K562 (cell line): ENCODE data around the gene HNF1B.

Source experiments
- ATF1 ChIP-seq, 2 experiments: fragments of 450-650 bp in 1 of 2; IDR thresholded peaks; 2 replicates each; pipeline ENCODE4 v1.6.1; 2016; ENCODE audit warnings: missing compliant biosample characterization in 1 of 2, missing genetic modification characterization in 1 of 2
- CBX5 ChIP-seq: IDR thresholded peaks from 2 replicates; pipeline ENCODE4 v1.6.1; 2014; ENCODE audit warnings: low read depth, borderline replicate concordance
- FOXA1 ChIP-seq: fragments of 450-650 bp; IDR thresholded peaks from 2 replicates; pipeline ENCODE4 v1.6.1; 2016; ENCODE audit warnings: mild to moderate bottlenecking, borderline replicate concordance
- POLR2A ChIP-seq: fragments of 450-650 bp; conservative IDR thresholded peaks from 2 replicates; pipeline ENCODE4 v1.6.1; 2016
- RAD51 ChIP-seq: fragments of 450-650 bp; IDR thresholded peaks from 2 replicates; pipeline ENCODE4 v1.7.1; 2016; ENCODE audit warnings: low read depth, mild to moderate bottlenecking, borderline replicate concordance
- XRCC5 ChIP-seq: fragments of 200-400 bp; formaldehyde crosslinking; IDR thresholded peaks from 2 replicates; pipeline ENCODE4 v1.6.1; 2017; ENCODE audit warnings: low read depth, mild to moderate bottlenecking, low read length
- ZNF316 ChIP-seq: fragments of 450-650 bp; IDR thresholded peaks from 2 replicates; pipeline ENCODE4 v1.6.1; 2016
- ZNF830 ChIP-seq: fragments of 250-450 bp; sonication (Bioruptor Pico); IDR thresholded peaks from 2 replicates; pipeline ENCODE4 v1.5.0; 2021; ENCODE audit warnings: mild to moderate bottlenecking

- TF ChIP-seq CBX5 (no peak), RAD51 (no peak), ZNF316 (no peak), ZNF830 (no peak), ATF1 (CRISPR knock-in tag; IDR thresholded peaks at IDR 0.05) (no peak), ATF1 (tag; IDR thresholded peaks at IDR 0.05) (no peak), FOXA1 (no peak), POLR2A (no peak), XRCC5 (no peak)
These were observed 72.9 kb downstream of the HNF1B start for GRCh38 chr17:37671824-37672547.
